GM21381 (cell line): ENCODE data around the gene ZNF134.
A peak's percentile ranks its signal among the peaks of the same experiment; 100 is the strongest.

Experiments
- ATAC-seq: cut with Tn5 transposase; IDR thresholded peaks from one replicate; pipeline ENCODE4 v1.9.1; 2021; ENCODE audit warnings: mild to moderate bottlenecking, moderate library complexity; ENCODE audit not compliant: unreplicated experiment

Gene ZNF134

DNA sequence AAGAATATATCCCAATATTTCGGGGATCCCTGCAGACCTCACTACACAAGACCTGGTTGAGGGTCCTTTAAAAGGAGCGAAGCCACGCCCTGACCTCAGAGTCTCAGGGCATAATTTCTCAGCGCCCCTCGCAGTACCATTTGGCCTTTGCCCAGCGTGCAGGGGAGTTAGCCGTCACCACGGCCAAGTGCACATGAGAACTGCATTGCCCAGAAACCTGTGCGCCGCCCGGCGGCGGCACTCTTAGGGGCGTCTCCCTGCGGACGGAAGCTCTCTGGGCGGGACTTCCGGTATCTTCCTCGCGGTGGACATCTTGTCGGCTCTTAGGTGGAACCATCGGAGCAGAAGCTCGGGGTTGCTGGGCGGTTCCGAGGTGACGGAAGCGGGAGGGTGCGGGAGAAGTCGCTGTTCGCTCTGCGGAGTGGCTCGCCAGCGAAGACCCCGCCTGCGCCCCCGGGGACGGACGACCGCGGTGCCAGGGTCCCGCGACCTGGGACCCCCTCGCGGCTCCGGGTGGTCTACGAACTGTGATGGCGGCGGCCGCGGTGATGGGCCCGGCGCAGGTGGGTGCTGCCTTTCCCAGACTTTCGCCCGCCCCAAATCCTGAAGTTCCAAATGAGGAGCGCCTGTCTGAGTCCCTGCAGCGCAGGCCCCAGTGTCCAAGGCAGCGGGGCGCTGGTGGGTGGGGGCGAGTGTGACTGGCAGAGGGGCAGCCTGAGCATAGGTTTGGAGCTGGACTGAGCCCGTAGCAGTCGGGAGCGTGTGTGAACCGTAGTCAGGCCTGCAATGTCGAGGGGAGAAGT lies at the start of gene ZNF134:
Gene ZNF134, plus strand, starts transcription at position 302 of the 803 bp plus-strand sequence. CDS start 5,227 bp downstream, outside the sequence.
- peak; percentile 96 for ATAC-seq

DNA sequence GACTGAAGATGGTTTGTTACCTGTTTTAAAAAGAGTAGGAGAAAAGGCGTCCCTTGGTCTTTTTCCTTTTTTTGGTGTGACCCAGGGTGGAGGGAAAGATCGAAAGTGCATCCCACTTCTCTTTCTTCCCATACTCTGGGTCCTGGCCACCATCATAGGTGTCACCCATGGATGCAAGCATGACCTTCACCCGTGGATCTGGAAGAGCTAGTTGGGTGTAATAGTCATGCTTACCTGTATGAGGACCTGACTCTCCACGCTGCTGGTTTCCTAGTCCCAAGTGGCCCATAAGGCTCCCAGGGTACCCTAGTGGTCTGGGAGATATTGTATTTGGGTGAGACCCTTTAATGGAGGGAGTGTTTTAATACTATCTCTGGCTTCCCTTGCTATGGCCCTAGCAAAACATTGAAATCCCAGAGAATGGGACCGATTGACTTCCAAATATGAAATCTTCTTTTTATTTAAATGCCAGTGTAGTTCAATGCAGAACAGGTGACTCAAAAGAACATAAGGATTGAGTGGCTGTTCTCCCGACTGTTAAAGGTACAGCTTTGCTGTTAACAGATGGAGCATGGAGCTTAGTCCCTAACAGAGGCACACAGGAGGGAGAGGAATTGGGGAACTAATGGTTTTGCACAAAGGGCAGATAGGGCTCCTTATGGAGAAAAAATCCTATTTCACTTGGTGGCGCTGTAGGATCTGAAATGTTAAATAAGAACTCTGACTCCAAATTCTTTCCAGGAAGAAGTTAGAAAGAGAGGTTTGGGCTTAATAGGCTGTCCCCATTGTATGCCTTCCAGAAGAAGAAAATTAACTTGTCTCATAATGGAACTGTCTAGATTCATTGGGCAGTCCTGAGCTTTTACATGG lies 47.4 kb upstream of the ZNF134 start:
- no peak for ATAC-seq

DNA sequence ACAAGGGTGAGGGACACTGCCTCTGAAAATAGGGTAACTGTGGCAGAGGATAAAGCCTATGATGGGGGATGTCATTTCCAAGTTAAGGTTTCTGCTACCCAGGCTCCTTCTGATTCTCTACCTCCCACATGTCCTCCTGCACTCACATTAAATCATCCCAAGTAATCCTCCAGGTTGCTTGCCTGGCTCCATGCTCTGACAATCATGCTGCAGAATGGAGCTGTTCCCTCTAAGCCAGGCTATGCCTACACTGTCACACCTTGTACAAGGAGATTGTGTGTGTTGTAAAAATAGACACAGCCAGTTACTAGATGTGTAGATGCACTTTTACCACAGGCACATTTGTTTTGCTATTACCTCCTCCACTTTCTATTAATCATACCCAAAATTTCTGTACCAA lies 43.3 kb upstream of the ZNF134 start:
- ATAC-seq = no peak

DNA sequence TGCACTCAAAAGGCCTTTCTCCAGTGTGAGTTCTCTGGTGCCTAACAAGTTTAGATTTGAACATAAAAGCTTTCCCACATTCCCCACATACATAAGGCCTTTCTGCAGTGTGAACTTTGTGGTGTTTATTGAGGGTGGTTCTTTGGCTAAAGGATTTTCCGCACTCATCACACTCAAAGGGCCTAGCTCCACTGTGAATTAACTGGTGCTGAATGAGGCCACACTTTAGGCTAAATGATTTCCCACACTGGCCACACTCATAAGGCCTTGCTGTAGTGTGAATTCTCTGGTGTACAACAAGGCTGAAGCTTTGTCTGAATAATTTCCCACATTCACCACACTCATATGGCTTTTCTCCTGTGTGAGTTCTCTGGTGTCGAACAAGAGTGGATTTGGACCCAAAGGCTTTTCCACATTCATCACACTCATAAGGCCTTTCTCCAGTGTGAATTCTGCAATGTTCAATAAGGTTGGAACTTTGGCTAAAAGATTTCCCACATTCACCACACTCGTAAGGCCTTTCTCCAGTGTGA lies 41.6 kb upstream of the ZNF134 start:
- ATAC-seq = no peak

DNA sequence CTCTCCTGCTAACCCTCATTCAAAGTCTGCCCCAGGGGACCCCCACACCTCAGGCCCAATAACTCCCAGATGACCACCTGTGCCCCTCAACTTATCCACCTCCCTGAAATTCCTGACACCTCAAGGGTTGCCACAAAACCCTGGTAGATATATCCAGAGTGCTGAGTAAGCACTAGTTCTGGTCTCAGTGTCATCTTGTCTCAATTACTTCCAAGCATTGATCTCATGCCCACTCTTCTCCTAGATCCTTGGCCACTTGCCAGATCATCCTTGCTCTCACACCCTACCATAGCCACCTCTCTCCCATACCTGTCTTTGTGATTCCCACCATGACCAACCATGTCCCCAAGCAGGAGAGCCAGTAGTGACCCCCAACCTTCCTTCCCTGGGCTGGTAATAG lies 37.4 kb upstream of the ZNF134 start:
- ATAC-seq = no peak

DNA sequence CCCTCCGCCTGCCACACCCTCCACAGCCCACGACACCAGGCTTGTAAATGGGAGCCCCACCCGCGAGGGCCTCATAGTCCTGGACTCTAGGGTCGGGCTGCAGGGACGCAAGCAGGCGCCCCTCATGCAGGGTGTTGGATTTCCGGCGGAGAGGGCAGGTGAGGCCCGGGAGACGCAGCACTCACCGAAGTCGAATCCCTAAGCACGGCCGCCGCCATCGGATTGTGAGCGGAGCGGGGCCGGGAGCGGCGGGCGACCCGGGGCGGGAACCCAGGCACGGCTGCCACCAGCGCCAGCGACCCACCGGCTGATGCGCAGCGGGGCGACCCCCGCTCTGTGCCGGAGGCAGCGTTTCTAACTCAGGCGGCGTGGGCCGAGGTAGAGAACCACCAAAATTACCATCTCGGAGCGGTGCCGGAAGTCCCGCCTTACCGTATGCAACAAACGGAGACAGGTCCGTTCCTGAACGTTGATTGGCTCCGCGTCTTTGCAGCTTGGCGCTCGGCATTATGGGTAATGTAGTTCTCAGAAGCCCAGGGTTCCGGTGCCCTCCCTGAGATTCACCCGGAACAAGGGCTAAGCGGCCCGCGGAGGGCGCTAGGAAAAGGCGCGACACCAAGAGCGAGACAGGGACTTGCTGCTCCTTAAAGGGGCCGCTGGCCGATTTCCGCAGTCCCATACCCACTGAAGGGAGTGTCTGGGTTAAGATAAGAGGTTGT lies 35.4 kb upstream of the ZNF134 start, which contains the start of gene ZNF416:
Gene ZNF416, minus strand, starts transcription at position 425 of the 719 bp plus-strand sequence. Its CDS starts 207 bp downstream, at position 218.
- ATAC-seq = peak; percentile 94

DNA sequence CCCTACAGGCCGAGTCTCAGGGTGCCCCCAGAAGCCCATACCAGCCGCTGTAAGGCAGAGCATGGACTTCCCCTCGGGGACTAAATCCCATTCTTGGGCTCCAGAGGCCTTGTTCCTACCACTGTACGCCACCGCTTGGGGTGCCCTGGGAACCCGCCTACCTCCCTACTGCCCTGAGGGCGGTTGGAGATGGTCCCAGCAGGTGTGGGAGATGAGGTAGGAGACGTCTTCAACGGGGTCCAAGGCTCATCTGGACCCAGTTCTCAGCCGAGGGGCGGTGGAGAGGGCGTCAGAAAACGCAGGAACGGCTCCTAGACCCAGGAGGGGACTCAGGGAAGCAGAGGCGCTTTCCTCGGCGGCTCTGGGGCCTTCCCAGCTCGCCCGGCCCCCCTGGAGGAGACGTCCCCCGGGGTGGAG lies 30.9 kb upstream of the ZNF134 start:
- no peak for ATAC-seq

DNA sequence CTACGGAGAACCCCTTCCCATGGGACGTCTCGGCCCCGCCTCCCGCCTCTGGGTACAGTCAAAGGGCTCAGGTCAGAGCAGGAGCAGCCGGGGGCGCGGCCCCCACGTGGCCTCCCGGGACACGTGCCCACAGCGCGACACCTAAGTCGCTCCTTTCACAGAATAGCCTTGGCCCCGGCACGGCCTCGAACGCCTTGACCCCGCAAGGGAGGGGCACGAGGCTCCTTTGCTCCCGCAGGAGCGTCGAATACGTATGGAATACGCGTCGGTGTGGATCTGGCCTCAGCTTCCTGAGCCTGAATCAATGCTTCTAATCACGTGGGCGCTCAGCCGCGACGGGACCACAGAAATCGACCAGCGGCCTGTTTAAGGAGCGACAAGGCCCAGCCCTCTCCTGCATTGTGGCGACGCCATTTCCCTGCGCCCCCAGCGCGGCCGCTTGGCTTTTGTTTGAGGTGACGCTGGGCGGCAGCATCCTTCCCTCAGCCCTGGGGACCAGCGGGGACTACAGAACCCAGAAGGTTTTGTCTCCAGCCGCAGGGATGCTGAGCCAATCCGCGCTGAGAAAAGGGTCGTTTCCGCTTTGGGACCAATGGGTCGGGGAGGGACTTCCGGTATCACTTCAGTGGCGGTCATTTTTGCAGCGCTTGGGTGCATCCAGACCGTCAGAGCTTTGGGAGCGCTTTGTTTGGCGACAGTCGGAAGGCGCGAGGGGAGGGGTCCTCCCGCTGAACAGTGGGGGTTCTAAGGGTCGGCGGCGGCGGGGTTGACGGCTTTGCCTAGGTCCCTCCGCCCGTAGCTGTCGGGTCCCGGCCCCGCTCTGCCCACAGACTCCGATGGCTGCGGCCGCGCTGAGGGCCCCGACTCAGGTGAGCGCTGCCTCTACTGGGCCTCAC lies 30.3 kb upstream of the ZNF134 start, which contains the start of gene ZIK1:
Gene ZIK1, plus strand, starts transcription at position 625 of the 896 bp plus-strand sequence. Its CDS starts 212 bp downstream, at position 837.
- ATAC-seq = peak; percentile 76

DNA sequence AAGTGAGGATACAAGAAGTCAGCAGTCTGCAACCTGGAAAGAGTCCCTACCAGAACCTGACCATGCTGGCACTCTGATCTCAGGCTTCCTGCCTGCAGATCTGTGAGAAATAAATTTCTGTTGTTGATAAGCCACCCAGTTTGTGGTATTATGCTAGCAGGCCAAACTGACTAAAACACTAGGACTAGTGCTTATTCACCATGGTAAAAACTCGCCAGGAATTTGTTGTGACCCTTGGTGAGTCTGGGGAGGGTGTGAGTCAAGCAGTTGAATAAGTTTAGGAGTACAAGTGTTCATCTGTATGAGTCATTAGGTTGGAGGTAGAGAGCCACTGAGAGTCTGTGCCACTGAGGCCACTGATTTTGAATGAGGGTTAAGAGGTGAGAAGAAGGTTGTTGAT lies 26.5 kb upstream of the ZNF134 start:
- no peak for ATAC-seq

DNA sequence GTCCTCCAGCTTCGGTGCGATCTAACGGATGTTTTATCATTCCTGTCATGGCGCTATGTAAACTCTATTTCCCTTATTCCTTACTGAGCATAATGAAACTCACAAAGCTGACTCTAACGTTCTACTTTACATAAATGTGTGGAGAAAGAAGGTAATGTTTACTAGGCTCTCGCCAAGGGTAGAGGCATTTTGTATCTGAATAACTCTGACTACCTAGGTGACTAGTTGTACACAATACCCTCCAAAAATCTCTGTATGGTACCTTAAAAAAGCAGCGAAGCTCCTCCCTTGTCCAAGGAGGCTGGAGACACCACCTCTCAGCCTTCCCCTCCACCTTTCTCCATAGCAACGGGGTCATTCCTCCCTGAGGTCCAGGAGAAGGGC lies 14.7 kb upstream of the ZNF134 start:
- ATAC-seq = no peak

DNA sequence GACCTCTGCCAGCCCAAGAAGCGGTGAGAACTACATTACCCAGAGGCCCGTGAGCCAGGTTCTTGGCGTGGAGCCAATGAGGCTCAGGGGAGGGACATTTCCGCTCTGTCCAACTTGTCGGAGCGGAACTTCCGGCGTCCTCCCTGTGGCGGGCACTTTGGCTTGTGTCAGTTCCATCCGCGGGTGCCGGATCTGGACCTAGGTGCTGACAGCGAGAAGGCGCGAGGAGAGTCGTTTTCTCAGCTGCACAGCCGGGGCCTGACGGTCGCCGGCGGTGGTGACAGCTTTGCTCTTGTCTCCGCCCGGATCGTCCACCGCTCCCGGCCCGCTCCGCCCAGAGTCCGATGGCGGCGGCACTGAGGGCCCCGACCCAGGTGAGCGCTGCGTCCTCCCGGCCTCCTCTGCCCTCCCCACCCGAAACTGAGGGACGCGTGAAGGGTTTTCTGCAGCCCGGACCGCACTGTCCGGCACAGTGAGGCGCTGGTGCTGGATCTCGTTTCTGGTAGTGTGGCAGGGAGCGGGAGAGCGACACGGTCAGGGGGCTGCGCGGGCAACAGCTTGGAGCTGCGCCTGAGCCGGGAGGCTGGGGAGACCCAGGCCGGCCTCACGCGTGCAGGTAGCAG lies 14.2 kb upstream of the ZNF134 start, which contains the start of gene ZNF530:
Gene ZNF530, plus strand, starts transcription at position 125 of the 623 bp plus-strand sequence. CDS start 4,461 bp downstream, outside the sequence.
- ATAC-seq = peak; percentile 93

DNA sequence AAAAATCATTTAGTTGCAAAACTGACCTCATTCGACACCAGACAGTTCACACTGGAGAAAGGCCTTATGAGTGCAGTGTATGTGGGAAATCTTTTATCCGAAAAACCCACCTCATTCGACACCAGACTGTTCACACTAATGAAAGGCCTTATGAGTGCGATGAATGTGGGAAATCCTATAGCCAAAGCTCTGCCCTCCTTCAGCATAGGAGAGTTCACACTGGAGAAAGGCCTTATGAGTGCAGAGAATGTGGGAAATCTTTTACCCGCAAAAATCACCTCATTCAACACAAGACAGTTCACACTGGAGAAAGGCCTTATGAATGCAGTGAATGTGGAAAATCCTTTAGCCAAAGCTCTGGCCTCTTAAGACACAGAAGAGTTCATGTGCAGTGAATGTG lies 7.1 kb upstream of the ZNF134 start:
- no peak for ATAC-seq

DNA sequence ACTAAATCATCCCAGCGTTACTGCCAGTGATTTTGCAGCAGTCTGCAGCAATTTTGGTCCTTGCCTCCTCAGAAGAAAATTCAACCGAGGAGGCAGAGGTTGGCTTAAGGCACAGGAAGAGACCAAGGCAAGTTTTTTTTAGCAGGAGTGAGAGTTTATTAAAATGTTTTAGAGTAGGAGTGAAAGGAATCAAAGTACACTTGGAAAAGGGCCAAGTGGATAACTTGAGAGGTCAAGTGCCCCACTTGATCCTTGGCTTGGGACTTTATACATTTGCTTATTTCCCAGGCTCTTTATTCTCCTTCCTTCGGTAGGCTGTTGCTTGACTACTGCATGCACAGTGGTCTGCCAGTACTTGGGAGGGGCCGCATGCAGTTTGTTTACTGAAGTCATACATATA lies 2.9 kb upstream of the ZNF134 start:
- no peak for ATAC-seq

DNA sequence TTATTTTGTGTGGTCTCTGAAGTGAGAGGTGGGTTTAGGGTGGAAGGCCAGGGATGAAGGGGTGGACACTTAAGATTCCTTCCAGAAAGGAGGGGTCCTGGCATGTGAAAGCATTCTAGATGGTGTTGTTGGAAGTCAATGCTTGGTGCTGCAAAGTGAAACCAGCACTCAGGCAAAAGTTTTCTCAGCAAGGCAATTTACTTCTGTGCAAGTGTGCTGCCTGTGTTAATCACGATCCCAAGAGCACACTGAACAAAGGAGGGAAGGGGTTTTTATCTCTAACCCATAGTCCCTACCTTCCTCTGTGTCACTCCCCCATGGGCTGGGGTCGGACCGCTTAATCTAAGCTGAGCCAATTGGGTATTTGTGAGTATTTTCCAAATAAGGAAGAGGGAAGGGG lies 1.3 kb downstream of the ZNF134 start:
- ATAC-seq = no peak

DNA sequence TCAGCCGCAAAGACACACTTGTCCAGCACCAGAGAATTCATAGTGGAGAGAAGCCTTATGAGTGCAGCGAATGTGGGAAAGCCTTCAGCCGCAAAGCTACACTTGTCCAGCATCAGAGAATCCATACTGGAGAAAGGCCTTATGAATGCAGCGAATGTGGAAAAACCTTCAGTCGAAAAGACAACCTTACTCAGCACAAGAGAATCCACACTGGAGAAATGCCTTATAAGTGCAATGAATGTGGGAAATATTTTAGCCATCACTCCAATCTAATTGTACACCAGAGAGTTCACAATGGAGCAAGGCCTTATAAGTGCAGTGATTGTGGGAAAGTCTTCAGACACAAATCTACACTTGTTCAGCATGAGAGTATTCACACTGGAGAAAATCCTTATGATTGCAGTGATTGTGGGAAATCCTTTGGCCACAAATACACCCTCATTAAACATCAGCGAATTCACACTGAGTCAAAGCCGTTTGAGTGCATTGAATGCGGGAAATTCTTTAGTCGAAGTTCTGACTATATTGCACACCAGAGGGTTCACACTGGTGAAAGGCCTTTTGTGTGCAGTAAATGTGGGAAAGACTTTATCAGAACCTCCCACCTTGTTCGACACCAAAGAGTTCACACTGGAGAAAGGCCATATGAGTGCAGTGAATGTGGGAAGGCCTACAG lies 6.8 kb downstream of the ZNF134 start:
- ATAC-seq = no peak

DNA sequence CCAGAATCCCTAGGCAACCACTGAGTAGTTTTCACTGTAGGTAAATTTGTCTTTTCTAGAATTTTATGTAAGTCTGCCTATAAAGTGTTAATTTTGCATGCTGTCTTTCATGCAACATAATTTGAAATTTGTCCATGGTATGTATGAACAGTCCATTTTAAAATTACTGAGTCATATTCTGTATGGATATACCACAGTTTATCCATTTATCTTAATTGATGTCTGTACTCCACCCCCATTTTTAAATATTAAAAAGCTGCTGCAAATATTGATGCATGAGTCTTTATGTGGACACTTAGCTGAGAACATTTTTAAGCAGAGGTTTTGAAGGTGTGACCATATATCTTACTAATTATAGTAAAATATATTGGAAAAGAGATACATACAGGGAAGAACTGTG lies 9.0 kb downstream of the ZNF134 start:
- no peak for ATAC-seq

DNA sequence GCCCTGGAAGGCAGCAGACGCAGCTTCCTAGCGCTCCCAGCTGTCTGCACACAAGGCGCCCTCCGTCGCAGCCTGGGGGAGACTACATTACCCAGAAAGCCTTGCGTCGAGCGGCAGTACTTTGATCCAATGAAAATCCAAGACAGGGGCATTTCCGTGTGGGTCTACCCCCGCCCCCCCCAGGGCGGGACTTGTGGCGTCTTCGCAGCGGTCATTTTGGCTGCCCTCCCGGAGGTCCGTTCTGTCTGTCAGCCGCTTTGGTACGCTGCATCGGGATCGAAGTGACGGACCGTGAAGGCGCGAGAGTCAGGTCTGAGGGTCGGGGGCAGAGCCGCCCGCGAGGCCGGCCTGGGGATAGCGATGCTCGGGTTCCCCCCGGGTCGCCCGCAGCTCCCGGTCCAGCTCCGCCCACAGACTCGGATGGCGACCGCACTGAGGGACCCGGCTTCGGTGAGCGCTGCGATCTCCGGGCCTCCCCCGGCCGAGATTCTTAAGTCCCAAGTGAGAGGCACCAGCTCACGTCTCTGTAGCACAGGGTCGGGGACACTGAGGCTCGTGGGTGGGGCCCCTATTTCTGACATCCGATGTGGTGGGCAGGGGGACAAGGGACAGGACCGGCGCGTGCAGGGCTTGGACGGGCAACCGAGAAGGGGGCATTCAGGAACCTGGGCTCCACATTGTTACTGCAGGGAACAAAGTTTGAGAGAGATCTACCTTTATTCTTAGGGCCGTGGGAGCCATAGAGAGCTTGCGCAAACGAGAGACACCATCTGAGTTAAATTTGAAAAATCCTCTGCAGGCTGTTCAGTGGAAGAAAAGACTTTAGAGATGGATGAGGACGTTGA lies 19.2 kb downstream of the ZNF134 start, which contains the start of gene ZNF211:
Gene ZNF211, plus strand, starts transcription at position 182 of the 845 bp plus-strand sequence. Its CDS starts 179 bp downstream, at position 361.
- ATAC-seq = peak; percentile 90

DNA sequence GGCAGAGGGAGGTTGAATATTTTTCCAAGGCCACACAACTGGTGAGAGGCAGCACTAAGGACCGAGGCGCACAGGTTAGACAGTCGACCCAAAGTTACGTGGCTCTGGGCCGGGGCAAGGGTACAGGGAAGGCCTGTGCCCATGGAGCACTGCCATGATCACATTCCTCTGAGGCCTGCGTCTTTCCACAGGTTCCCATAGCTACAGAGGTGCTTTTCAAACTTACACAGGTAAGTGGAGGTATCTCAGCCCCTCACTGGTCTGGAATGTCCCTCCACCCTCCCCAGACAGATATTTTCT lies 19.7 kb downstream of the ZNF134 start:
- ATAC-seq = no peak
